Neuronal stem cell (in vitro differentiated cells): Measurements from ENCODE around the gene CSF1R.
"Not testable (repeated sequence)": the region's sequence is repeated elsewhere in the genome, so short reads cannot be mapped to it uniquely, and the experiment has no call there.

Experiments
- DNase-seq: peaks from one replicate; pipeline ENCODE4 v3.0.0-alpha.2; 2013; ENCODE audit warnings: low spot score
- H2AFZ ChIP-seq: one replicate; pipeline ENCODE4 v1.6.1; 2013; ENCODE audit warnings: mild to moderate bottlenecking, low read length, inconsistent platforms
- H2AK5ac ChIP-seq: 2 replicates; pipeline ENCODE4 v1.6.1; 2013; ENCODE audit warnings: low read depth, mild to moderate bottlenecking, inconsistent platforms, low read length, moderate library complexity, mixed read lengths
- H2BK120ac ChIP-seq: 2 replicates; pipeline ENCODE4 v1.6.1; 2013; ENCODE audit warnings: low read depth, mild to moderate bottlenecking, inconsistent platforms, low read length, moderate library complexity, mixed read lengths
- H2BK12ac ChIP-seq: one replicate; pipeline ENCODE4 v1.6.1; 2013; ENCODE audit warnings: low read length, inconsistent platforms
- H2BK15ac ChIP-seq: 2 replicates; pipeline ENCODE4 v1.6.1; 2013; ENCODE audit warnings: mild to moderate bottlenecking, low read length, inconsistent platforms, mixed read lengths
- H2BK5ac ChIP-seq: one replicate; pipeline ENCODE4 v1.6.1; 2013; ENCODE audit warnings: inconsistent platforms, mild to moderate bottlenecking, low read length, moderate library complexity
- H3K14ac ChIP-seq: one replicate; pipeline ENCODE4 v1.6.1; 2013; ENCODE audit warnings: low read length, inconsistent platforms
- H3K18ac ChIP-seq: 2 replicates; pipeline ENCODE4 v1.6.1; 2013; ENCODE audit warnings: low read length, inconsistent platforms
- H3K23ac ChIP-seq: 2 replicates; pipeline ENCODE4 v1.6.1; 2013; ENCODE audit warnings: low read depth, mild to moderate bottlenecking, mixed read lengths, low read length, inconsistent platforms; ENCODE audit not compliant: poor library complexity
- H3K27ac ChIP-seq: replicated peaks from 3 replicates; pipeline ENCODE4 v1.5.1; 2013; ENCODE audit warnings: low read length, inconsistent platforms
- H3K27me3 ChIP-seq, 3 experiments: 2 replicates each; pipeline ENCODE4 v1.6.1; 2013; ENCODE audit warnings: low read length in 3 of 3, mild to moderate bottlenecking in 2 of 3, inconsistent platforms in 1 of 3, low read depth in 1 of 3, mixed read lengths in 1 of 3, moderate library complexity in 1 of 3; ENCODE audit not compliant: control insufficient read depth in 3 of 3, insufficient read depth in 3 of 3
- H3K36me3 ChIP-seq, 2 donors: replicated peaks in 1 of 2; 2 replicates each; pipeline ENCODE4 v1.6.1; 2013; ENCODE audit warnings: low read length in 2 of 2; ENCODE audit not compliant: control insufficient read depth in 2 of 2, insufficient read depth in 2 of 2
- H3K4ac ChIP-seq: 2 replicates; pipeline ENCODE4 v1.6.1; 2013; ENCODE audit warnings: inconsistent platforms, mild to moderate bottlenecking, low read length, moderate library complexity
- H3K4me1 ChIP-seq, 2 donors: 1 replicate in 1 of 2; 2 replicates in 1 of 2; pipeline ENCODE4 v1.6.1; 2013; ENCODE audit warnings: low read length in 2 of 2, low read depth in 1 of 2; ENCODE audit not compliant: control insufficient read depth in 2 of 2, insufficient read depth in 1 of 2
- H3K4me2 ChIP-seq: one replicate; pipeline ENCODE4 v1.6.1; 2013; ENCODE audit warnings: mild to moderate bottlenecking, low read length, inconsistent platforms; ENCODE audit not compliant: insufficient read depth, poor library complexity, severe bottlenecking
- H3K4me3 ChIP-seq, 2 donors: 2 replicates each; pipeline ENCODE4 v1.5.1; 2013; ENCODE audit warnings: low read length in 2 of 2, mild to moderate bottlenecking in 2 of 2, inconsistent platforms in 1 of 2, moderate library complexity in 1 of 2
- H3K79me1 ChIP-seq: one replicate; pipeline ENCODE4 v1.6.1; 2013; ENCODE audit warnings: low read depth, mild to moderate bottlenecking, inconsistent platforms, low read length, moderate library complexity
- H3K9ac ChIP-seq: one replicate; pipeline ENCODE4 v1.6.1; 2013; ENCODE audit warnings: mild to moderate bottlenecking, low read depth, low read length, inconsistent platforms; ENCODE audit not compliant: poor library complexity
- H3K9me3 ChIP-seq, 2 donors: replicated peaks in 1 of 2; 2 replicates each; pipeline versions ENCODE3 to v1.6.1; 2013; ENCODE audit warnings: low read length in 2 of 2, mild to moderate bottlenecking in 2 of 2, inconsistent platforms in 1 of 2, low read depth in 1 of 2, mixed read lengths in 1 of 2, moderate library complexity in 1 of 2; ENCODE audit not compliant: control insufficient read depth in 2 of 2, insufficient read depth in 1 of 2
- H4K8ac ChIP-seq: one replicate; pipeline ENCODE4 v1.6.1; 2013; ENCODE audit warnings: low read depth, mild to moderate bottlenecking, inconsistent platforms, low read length, moderate library complexity
- H4K91ac ChIP-seq: one replicate; pipeline ENCODE4 v1.6.1; 2013; ENCODE audit warnings: low read length, low read depth, mild to moderate bottlenecking, inconsistent platforms; ENCODE audit not compliant: poor library complexity
- WGBS, 2 donors: extraction: QIAGEN DNeasy Blood & Tissue Kit; methylation state at CpG; one replicate each; pipeline ENCODE4 v1.1.7; 2013; ENCODE audit warnings: missing lambda C conversion rate in 2 of 2, mixed read lengths in 1 of 2; ENCODE audit not compliant: insufficient read length in 2 of 2, insufficient replicate concordance in 1 of 2; ENCODE audit errors: extremely low coverage in 2 of 2; 5-methylcytosine and 5-hydroxymethylcytosine counted together

CSF1R gene

DNA sequence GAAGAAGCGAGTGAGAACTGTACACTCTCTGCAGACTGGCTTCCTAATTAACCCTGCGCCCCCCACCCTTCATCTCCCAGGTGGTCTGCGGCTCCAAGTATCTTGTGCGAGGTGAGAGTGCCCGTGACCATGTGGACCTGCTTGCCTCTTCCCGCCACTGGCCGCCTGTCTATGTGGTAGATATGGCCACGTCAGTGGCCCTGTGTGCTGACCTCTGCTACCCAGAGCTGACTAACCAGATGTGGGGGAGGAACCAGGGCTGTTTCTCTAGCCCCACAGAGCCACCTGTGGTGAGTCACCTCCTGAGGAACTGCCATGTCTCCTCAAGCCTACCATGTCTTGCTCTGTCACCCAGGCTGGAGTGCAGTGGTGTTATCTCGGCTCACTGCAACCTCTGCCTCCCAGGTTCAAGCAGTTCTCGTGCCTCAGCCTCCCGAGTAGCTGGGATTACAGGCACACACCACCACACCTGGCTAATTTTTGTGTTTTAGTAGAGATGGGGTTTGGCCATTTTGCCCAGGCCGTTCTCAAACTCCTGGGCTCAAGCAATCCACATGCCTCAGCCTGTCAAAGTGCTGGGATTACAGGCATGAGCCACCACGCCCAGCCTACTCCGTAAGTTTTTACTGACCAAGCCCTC is 36.1 kb downstream of the CSF1R start:
- H3K4me3 ChIP-seq, H3K27me3 ChIP-seq, H3K4ac ChIP-seq, H2AFZ ChIP-seq, H3K14ac ChIP-seq, H3K18ac ChIP-seq, H2BK12ac ChIP-seq, DNase-seq, H2BK15ac ChIP-seq, H3K9me3 ChIP-seq, H3K4me1 ChIP-seq, H3K9ac ChIP-seq, H3K4me2 ChIP-seq, H2BK120ac ChIP-seq, H4K8ac ChIP-seq, H3K23ac ChIP-seq, H2BK5ac ChIP-seq, H3K79me1 ChIP-seq, H4K91ac ChIP-seq, H2AK5ac ChIP-seq, H3K27ac ChIP-seq: not testable (repeated sequence)
- H3K36me3 ChIP-seq = peaks cover 65 to 93% of the 10 kb centered on the region in 2 donors
- WGBS, 2 donors = no CpG with 5 or more reads among the region's 14 CpGs

- no peak overlapping the region for H4K91ac ChIP-seq
- H3K18ac ChIP-seq = no peak overlapping the region
- H3K36me3 ChIP-seq = peaks cover 63 to 93% of the 10 kb centered on the region in 2 donors
- H3K23ac ChIP-seq = no peak overlapping the region
- H2BK5ac ChIP-seq = no peak overlapping the region
- H4K8ac ChIP-seq = no peak overlapping the region
- DNase-seq = no peak
- H3K4me2 ChIP-seq = no peak overlapping the region
- H3K4me1 ChIP-seq = no peaks in the 10 kb centered on the region
- no peak overlapping the region for H3K4ac ChIP-seq
- no peaks in the 10 kb centered on the region for H3K9me3 ChIP-seq
- H3K14ac ChIP-seq = no peak overlapping the region
- no peak overlapping the region for H3K27ac ChIP-seq
- H3K27me3 ChIP-seq = no peaks in the 10 kb centered on the region
- no peak overlapping the region for H3K4me3 ChIP-seq
- no peak overlapping the region for H3K9ac ChIP-seq
- no peak overlapping the region for H2AK5ac ChIP-seq
- H3K79me1 ChIP-seq = no peaks in the 10 kb centered on the region
- H2AFZ ChIP-seq = no peak overlapping the region
- H2BK120ac ChIP-seq = no peak overlapping the region
- H2BK12ac ChIP-seq = no peak overlapping the region
- no CpG with 5 or more reads among the region's 6 CpGs for WGBS, 2 donors
- H2BK15ac ChIP-seq = no peak overlapping the region
Observed at GRCh38 chr5:150046031-150046430, 40.3 kb downstream of the CSF1R start.

GRCh38 chr5:150045549-150045948 is 40.8 kb downstream of the CSF1R start:
- WGBS, 2 donors = no CpG with 5 or more reads among the region's 6 CpGs
- no peak for DNase-seq
- H3K36me3 ChIP-seq = peaks cover 61 to 93% of the 10 kb centered on the region in 2 donors

DNA sequence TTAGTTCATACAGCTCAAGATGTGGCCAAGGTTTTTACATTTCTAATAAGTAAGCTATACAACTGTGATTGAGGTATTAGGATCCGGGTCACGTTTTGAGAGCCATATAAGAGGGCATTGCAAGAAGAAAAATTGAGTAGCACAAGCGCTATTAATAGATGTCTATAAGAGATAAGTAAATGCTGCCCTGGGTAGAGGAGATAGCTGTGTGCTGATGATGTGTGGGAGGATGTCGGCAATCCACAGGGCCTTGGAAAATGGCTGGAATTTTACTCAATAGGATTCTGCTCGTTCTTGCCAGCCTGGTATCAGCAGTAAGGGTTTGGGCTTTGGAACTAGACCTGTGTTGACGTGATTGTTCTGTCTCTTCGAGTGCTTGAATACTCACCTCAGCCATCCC is 41.6 kb downstream of the CSF1R start:
- Histone ChIP-seq H3K14ac (no peak overlapping the region), H2BK5ac (no peak overlapping the region), H2AFZ (no peak overlapping the region), H2BK15ac (no peak overlapping the region), H3K4me2 (no peak overlapping the region), H3K23ac (no peak overlapping the region), H2AK5ac (no peak overlapping the region), H4K8ac (no peak overlapping the region), H3K36me3 (peaks cover 57 to 93% of the 10 kb centered on the region in 2 donors), H3K9me3 (no peaks in the 10 kb centered on the region), H3K4me3 (no peak overlapping the region), H3K18ac (no peak overlapping the region), H3K4me1 (no peaks in the 10 kb centered on the region), H2BK12ac (no peak overlapping the region), H4K91ac (no peak overlapping the region), H3K27ac (no peak overlapping the region), H2BK120ac (no peak overlapping the region), H3K79me1 (no peaks in the 10 kb centered on the region), H3K27me3 (no peaks in the 10 kb centered on the region), H3K9ac (no peak overlapping the region), H3K4ac (no peak overlapping the region)
- DNase-seq = no peak
- no CpG with 5 or more reads among the region's 7 CpGs for WGBS, 2 donors

More at GRCh38 chr5:150045549-150045948, 40.8 kb downstream of the CSF1R start:
- H2AFZ ChIP-seq = no peak overlapping the region
- no peak overlapping the region for H2BK120ac ChIP-seq
- H2AK5ac ChIP-seq = no peak overlapping the region
- H3K79me1 ChIP-seq = no peaks in the 10 kb centered on the region
- no peaks in the 10 kb centered on the region for H3K27me3 ChIP-seq
- H3K9ac ChIP-seq = no peak overlapping the region
- H2BK15ac ChIP-seq = no peak overlapping the region
- no peak overlapping the region for H3K4me3 ChIP-seq
- H2BK12ac ChIP-seq = no peak overlapping the region
- H4K8ac ChIP-seq = no peak overlapping the region
- no peak overlapping the region for H3K18ac ChIP-seq
- H3K9me3 ChIP-seq = no peaks in the 10 kb centered on the region
- no peak overlapping the region for H4K91ac ChIP-seq
- H3K27ac ChIP-seq = no peak overlapping the region
- no peak overlapping the region for H3K14ac ChIP-seq
- H3K4me1 ChIP-seq = no peaks in the 10 kb centered on the region
- H3K4ac ChIP-seq = no peak overlapping the region
- H3K23ac ChIP-seq = no peak overlapping the region
- H3K4me2 ChIP-seq = no peak overlapping the region
- no peak overlapping the region for H2BK5ac ChIP-seq
